GM23338 (cell line): ENCODE measurements around the gene CAMSAP1.

Experiments
- CREB1 ChIP-seq: fragments of 250-450 bp; sonication (Bioruptor Pico); IDR thresholded peaks from 2 replicates; pipeline ENCODE4 v1.5.0; 2020; ENCODE audit warnings: low read depth, mild to moderate bottlenecking, moderate library complexity
- EZH2 ChIP-seq: fragments of 200-600 bp; sonication (generic); IDR thresholded peaks from one replicate; pipeline ENCODE4 v1.8.0; 2017; ENCODE audit warnings: antibody characterized with exemption, mild to moderate bottlenecking, low read depth; ENCODE audit not compliant: unreplicated experiment
- EZH2phosphoT487 ChIP-seq: fragments of 200-600 bp; sonication (generic); IDR thresholded peaks from one replicate; pipeline ENCODE4 v1.8.1; 2018; ENCODE audit warnings: antibody characterized with exemption; ENCODE audit not compliant: unreplicated experiment
- JUNB ChIP-seq: IDR thresholded peaks from one replicate; pipeline ENCODE4 v1.6.1; 2016; ENCODE audit warnings: antibody characterized with exemption; ENCODE audit not compliant: unreplicated experiment
- POLR2AphosphoS5 ChIP-seq: IDR thresholded peaks from 2 replicates; pipeline ENCODE4 v1.6.1; 2016; ENCODE audit warnings: antibody characterized with exemption, low read depth
- TF ChIP-seq, protein P1 (sequence below), 2 experiments: fragments of 200-600 bp in 1 of 2; sonication (generic) in 1 of 2; conservative IDR thresholded peaks; 2 replicates each; pipeline versions ENCODE4 v1.5.1 to v1.6.1; 2016 to 2017; ENCODE audit warnings: antibody characterized with exemption in 2 of 2, low read depth in 2 of 2, mild to moderate bottlenecking in 2 of 2, moderate library complexity in 1 of 2
- TF ChIP-seq, protein P2 (sequence below): IDR thresholded peaks from one replicate; pipeline ENCODE4 v1.6.1; 2018; ENCODE audit warnings: antibody characterized with exemption; ENCODE audit not compliant: unreplicated experiment

DNA sequence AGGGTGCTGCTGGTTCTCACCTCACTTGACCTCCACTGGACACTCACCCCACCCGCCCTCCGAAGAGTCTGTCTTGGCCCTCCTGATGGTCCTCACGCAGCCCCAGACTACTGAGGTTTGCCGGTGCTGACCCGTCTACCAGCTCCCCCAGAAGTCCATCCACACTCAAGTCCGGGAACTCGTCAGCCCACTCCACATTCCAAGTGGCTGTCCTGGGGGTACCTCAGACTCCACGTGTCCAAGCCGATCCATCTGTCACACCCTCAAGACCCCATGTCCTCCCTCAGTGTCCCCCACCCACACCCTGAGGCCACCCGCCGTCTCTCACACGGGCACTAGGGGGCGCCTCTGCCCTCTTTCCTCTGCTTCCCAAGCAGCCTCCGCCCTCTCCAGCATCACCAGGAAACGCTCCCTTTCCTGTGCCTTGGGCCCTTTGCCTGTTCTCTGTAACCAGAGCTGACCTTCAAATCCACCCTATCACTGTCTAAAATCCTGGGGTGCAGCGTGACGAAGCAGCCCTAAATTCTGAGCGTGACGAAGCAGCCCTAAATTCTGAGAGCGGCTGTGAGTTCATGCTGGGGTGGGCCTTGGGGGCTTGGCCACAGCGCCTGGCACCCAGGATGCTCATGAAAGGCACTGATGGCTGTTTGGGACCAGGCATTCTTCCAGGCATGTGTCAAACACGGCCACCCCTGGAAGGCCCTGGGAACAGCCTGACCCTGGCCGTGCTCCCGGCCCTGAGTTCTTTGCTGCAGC is 109.7 kb downstream of the CAMSAP1 start:
- TF ChIP-seq EZH2 (no peak), JUNB (no peak), POLR2AphosphoS5 (no peak), CREB1 (no peak), EZH2phosphoT487 (no peak)
- TF ChIP-seq, protein P1, sequence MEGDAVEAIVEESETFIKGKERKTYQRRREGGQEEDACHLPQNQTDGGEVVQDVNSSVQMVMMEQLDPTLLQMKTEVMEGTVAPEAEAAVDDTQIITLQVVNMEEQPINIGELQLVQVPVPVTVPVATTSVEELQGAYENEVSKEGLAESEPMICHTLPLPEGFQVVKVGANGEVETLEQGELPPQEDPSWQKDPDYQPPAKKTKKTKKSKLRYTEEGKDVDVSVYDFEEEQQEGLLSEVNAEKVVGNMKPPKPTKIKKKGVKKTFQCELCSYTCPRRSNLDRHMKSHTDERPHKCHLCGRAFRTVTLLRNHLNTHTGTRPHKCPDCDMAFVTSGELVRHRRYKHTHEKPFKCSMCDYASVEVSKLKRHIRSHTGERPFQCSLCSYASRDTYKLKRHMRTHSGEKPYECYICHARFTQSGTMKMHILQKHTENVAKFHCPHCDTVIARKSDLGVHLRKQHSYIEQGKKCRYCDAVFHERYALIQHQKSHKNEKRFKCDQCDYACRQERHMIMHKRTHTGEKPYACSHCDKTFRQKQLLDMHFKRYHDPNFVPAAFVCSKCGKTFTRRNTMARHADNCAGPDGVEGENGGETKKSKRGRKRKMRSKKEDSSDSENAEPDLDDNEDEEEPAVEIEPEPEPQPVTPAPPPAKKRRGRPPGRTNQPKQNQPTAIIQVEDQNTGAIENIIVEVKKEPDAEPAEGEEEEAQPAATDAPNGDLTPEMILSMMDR (conservative IDR thresholded peaks at IDR 0.05; ENCODE audit: low read depth in 2 of 2) = peak; percentile 92 to 96
- TF ChIP-seq, protein P2, sequence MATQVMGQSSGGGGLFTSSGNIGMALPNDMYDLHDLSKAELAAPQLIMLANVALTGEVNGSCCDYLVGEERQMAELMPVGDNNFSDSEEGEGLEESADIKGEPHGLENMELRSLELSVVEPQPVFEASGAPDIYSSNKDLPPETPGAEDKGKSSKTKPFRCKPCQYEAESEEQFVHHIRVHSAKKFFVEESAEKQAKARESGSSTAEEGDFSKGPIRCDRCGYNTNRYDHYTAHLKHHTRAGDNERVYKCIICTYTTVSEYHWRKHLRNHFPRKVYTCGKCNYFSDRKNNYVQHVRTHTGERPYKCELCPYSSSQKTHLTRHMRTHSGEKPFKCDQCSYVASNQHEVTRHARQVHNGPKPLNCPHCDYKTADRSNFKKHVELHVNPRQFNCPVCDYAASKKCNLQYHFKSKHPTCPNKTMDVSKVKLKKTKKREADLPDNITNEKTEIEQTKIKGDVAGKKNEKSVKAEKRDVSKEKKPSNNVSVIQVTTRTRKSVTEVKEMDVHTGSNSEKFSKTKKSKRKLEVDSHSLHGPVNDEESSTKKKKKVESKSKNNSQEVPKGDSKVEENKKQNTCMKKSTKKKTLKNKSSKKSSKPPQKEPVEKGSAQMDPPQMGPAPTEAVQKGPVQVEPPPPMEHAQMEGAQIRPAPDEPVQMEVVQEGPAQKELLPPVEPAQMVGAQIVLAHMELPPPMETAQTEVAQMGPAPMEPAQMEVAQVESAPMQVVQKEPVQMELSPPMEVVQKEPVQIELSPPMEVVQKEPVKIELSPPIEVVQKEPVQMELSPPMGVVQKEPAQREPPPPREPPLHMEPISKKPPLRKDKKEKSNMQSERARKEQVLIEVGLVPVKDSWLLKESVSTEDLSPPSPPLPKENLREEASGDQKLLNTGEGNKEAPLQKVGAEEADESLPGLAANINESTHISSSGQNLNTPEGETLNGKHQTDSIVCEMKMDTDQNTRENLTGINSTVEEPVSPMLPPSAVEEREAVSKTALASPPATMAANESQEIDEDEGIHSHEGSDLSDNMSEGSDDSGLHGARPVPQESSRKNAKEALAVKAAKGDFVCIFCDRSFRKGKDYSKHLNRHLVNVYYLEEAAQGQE = no peak
